ENCODE results near the gene GZMA. TPM values are rescaled to one million over a fixed set of nuclear protein-coding genes. Genes with fewer than 3 reads are reported as not detected.

The GZMA gene
- total and polyA plus RNA-seq, 2 donors (not counting 1 experiment from before 2014, with no cell fraction given) = 1.0 TPM; not detected in 1

DNA sequence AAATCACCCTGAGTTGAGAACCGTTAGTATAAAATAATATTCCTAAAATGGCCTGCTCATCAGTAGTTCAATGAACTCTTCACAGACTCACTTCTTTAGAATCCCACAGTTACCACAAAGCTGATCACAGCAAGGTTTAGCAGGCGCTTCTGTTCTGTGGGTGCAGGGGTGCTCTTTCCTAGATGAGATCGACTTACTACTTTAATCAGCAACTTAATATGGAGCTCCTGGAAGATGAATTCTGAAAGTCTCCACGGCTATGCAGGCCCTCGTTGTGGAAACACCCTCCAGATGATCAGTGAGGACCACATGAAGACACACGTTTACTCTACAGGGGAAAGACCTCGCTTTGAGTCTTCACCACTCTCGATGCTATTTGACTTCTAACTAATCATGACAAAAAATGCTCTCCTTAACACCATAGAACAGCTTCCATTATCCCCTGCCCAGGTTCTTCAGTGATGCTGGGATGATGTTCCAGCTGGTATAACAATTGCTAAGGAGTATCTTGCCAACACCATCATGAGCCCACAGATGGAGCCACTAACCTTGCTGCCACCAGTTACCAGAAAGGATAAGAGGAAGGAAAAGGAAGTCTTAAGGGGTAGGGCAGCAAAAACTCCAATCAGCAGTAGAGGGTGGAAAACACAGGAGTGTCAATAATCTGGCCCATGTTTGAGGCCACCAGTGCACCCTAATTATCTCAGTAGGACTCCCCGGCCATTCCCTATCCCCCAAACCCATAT is 39.7 kb downstream of the GZMA start:
- Histone ChIP-seq H3K36me3 (replicated peaks in 1 of 2; ENCODE audit: control extremely low read depth in 1 of 2, control insufficient read depth in 1 of 2, extremely low read depth in 1 of 2, insufficient read depth in 2 of 2, low read length in 1 of 2) (no peaks in the 10 kb centered on the region), H3K9me3 (ENCODE audit: control extremely low read depth in 1 of 3, control insufficient read depth in 2 of 3, insufficient read depth in 1 of 3, low read length in 2 of 3) (no peaks in the 10 kb centered on the region), H3K9ac (ENCODE audit: low read length) (no peak overlapping the region), H2AFZ (ENCODE audit: insufficient read depth, low read depth, low read length, poor library complexity, severe bottlenecking) (no peak overlapping the region), H3K79me2 (ENCODE audit: control insufficient read depth, insufficient read depth, low read length) (no peaks in the 10 kb centered on the region), H4K20me1 (ENCODE audit: control insufficient read depth, insufficient read depth, low read length, poor library complexity, severe bottlenecking) (no peaks in the 10 kb centered on the region), H3K27me3 (replicated peaks in 1 of 4; ENCODE audit: control extremely low read depth in 1 of 4, control insufficient read depth in 3 of 4, insufficient read depth in 4 of 4, low read length in 3 of 4) (no peaks in the 10 kb centered on the region), H3K4me1 (ENCODE audit: control insufficient read depth in 2 of 2, insufficient read depth in 2 of 2, low read length in 2 of 2) (peaks cover 4% of the 10 kb centered on the region in 2 donors), H3K4me2 (replicated peaks; ENCODE audit: low read depth, low read length, poor library complexity, severe bottlenecking) (no peak overlapping the region), H3K27ac (ENCODE audit: low read length in 2 of 2) (no peak overlapping the region), H3K4me3 (ENCODE audit: control extremely low read depth in 1 of 5, extremely low read depth in 1 of 5, insufficient read depth in 1 of 5, low read depth in 2 of 5, low read length in 4 of 5) (no peak overlapping the region)
- DNase-seq (no peak), ATAC-seq (ENCODE audit: low read depth) (no peak)
- no peak overlapping the region for H3K27ac Mint-ChIP-seq
- H3K27me3 Mint-ChIP-seq = peaks cover 21% of the 10 kb centered on the region
- H3K4me3 Mint-ChIP-seq = no peak overlapping the region
- ChIA-PET CTCF (no interaction called here), POLR2A (no interaction called here)
- intact Hi-C loops (cut with micrococcal nuclease) = loop anchor here (10.0 kb wide), 1 partner anchor 827 kb away; the partner anchor contains the start of gene ARL15
- peaks cover 2% of the 10 kb centered on the region for H3K4me1 Mint-ChIP-seq
- no peaks in the 10 kb centered on the region for H3K9me3 Mint-ChIP-seq (ENCODE audit: insufficient read depth)
- TF ChIP-seq EZH2 (IDR thresholded peaks at IDR 0.05; ENCODE audit: borderline replicate concordance, insufficient read depth, low read depth, low read length, poor library complexity, severe bottlenecking) = no peak
- TF ChIP-seq, protein P1, sequence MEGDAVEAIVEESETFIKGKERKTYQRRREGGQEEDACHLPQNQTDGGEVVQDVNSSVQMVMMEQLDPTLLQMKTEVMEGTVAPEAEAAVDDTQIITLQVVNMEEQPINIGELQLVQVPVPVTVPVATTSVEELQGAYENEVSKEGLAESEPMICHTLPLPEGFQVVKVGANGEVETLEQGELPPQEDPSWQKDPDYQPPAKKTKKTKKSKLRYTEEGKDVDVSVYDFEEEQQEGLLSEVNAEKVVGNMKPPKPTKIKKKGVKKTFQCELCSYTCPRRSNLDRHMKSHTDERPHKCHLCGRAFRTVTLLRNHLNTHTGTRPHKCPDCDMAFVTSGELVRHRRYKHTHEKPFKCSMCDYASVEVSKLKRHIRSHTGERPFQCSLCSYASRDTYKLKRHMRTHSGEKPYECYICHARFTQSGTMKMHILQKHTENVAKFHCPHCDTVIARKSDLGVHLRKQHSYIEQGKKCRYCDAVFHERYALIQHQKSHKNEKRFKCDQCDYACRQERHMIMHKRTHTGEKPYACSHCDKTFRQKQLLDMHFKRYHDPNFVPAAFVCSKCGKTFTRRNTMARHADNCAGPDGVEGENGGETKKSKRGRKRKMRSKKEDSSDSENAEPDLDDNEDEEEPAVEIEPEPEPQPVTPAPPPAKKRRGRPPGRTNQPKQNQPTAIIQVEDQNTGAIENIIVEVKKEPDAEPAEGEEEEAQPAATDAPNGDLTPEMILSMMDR (IDR thresholded peaks at IDR 0.05) = no peak
- WGBS (ENCODE audit: insufficient coverage) = 92% methylated on average over 4 of the region's 9 CpGs

DNA sequence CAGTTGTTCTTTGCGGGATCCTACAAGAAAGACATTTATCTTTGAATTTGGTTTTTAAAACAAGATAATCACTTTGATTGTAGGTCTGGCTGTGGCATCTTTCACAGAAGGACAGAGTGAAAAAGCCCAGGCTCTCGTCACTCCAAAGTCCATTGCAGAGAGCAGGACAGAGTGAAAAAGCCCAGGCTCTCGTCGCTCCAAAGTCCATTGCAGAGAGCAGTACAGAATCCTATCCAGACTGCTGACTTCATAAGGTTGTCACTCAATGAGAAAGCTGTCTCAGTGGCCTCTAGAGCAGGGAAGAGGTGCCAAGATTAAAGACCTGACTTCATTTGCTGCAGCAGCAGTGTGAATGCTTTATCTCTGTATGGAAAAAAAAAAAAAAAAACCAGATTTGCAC is 41.2 kb downstream of the GZMA start:
- Histone ChIP-seq H3K9ac (ENCODE audit: low read length) (no peak overlapping the region), H3K4me2 (replicated peaks; ENCODE audit: low read depth, low read length, poor library complexity, severe bottlenecking) (no peak overlapping the region), H3K36me3 (replicated peaks in 1 of 2; ENCODE audit: control extremely low read depth in 1 of 2, control insufficient read depth in 1 of 2, extremely low read depth in 1 of 2, insufficient read depth in 2 of 2, low read length in 1 of 2) (no peaks in the 10 kb centered on the region), H3K4me3 (ENCODE audit: control extremely low read depth in 1 of 5, extremely low read depth in 1 of 5, insufficient read depth in 1 of 5, low read depth in 2 of 5, low read length in 4 of 5) (no peak overlapping the region), H3K9me3 (ENCODE audit: control extremely low read depth in 1 of 3, control insufficient read depth in 2 of 3, insufficient read depth in 1 of 3, low read length in 2 of 3) (no peaks in the 10 kb centered on the region), H3K27me3 (replicated peaks in 1 of 4; ENCODE audit: control extremely low read depth in 1 of 4, control insufficient read depth in 3 of 4, insufficient read depth in 4 of 4, low read length in 3 of 4) (no peaks in the 10 kb centered on the region), H2AFZ (ENCODE audit: insufficient read depth, low read depth, low read length, poor library complexity, severe bottlenecking) (no peak overlapping the region), H3K27ac (ENCODE audit: low read length in 2 of 2) (no peak overlapping the region), H4K20me1 (ENCODE audit: control insufficient read depth, insufficient read depth, low read length, poor library complexity, severe bottlenecking) (no peaks in the 10 kb centered on the region), H3K4me1 (ENCODE audit: control insufficient read depth in 2 of 2, insufficient read depth in 2 of 2, low read length in 2 of 2) (peaks cover 4% of the 10 kb centered on the region in 2 donors), H3K79me2 (ENCODE audit: control insufficient read depth, insufficient read depth, low read length) (no peaks in the 10 kb centered on the region)
- peaks cover 13% of the 10 kb centered on the region for H3K27me3 Mint-ChIP-seq
- TF ChIP-seq, protein P1 (IDR thresholded peaks at IDR 0.05) = no peak
- no peak for TF ChIP-seq EZH2 (IDR thresholded peaks at IDR 0.05; ENCODE audit: borderline replicate concordance, insufficient read depth, low read depth, low read length, poor library complexity, severe bottlenecking)
- ChIA-PET POLR2A (no interaction called here), CTCF (interaction anchor here (1.4 kb wide), 1 partner anchor 16 kb away, joined by 4 read pairs; the partner anchor contains the start of gene GPX8)
- no peak overlapping the region for H3K27ac Mint-ChIP-seq
- WGBS (ENCODE audit: insufficient coverage) = 87% methylated on average over 3 of the region's 4 CpGs
- DNase-seq (no peak), ATAC-seq (ENCODE audit: low read depth) (no peak)
- H3K4me3 Mint-ChIP-seq = no peak overlapping the region
- intact Hi-C loops (cut with micrococcal nuclease) = loop anchor here (10.0 kb wide), 1 partner anchor 829 kb away; the partner anchor contains the start of gene ARL15
- peaks cover 2% of the 10 kb centered on the region for H3K4me1 Mint-ChIP-seq
- H3K9me3 Mint-ChIP-seq (ENCODE audit: insufficient read depth) = no peaks in the 10 kb centered on the region
